Measurements from ENCODE around the gene PTPRN. TPM values are rescaled to one million over a fixed set of nuclear protein-coding genes. Genes with fewer than 3 reads are reported as not detected.

PTPRN gene
- polyA plus RNA-seq, 1 donor (not counting 4 experiments of a cell fraction or from before 2014, with no cell fraction given): not detected

- Histone ChIP-seq H2AFZ (ENCODE audit: control insufficient read depth, low read length) (no peak overlapping the region), H3K36me3 (ENCODE audit: control insufficient read depth in 2 of 2, extremely low read depth in 1 of 2, insufficient read depth in 2 of 2, low read length in 2 of 2) (no peaks in the 10 kb centered on the region), H4K20me1 (ENCODE audit: control insufficient read depth, extremely low read depth, insufficient read depth, low read length) (no peaks in the 10 kb centered on the region), H3K4me1 (ENCODE audit: control insufficient read depth, extremely low read depth, insufficient read depth, low read length) (peaks cover 22% of the 10 kb centered on the region), H3K9me1 (ENCODE audit: control insufficient read depth, extremely low read depth, insufficient read depth, low read length) (no peaks in the 10 kb centered on the region), H3K4me2 (ENCODE audit: control insufficient read depth, extremely low read depth, insufficient read depth, low read depth, low read length) (no peak overlapping the region), H3K79me2 (ENCODE audit: control insufficient read depth, insufficient read depth, low read length) (no peaks in the 10 kb centered on the region), H3K27ac (ENCODE audit: control insufficient read depth, insufficient read depth, low read length) (no peak overlapping the region), H3K4me3 (ENCODE audit: control insufficient read depth in 2 of 3, extremely low read depth in 1 of 3, insufficient read depth in 2 of 3, low read depth in 1 of 3, low read length in 3 of 3) (no peak overlapping the region), H3K9me3 (ENCODE audit: control insufficient read depth, low read depth, low read length) (no peaks in the 10 kb centered on the region), H3K9ac (ENCODE audit: control insufficient read depth, extremely low read depth, insufficient read depth, low read length) (no peak overlapping the region), H3K27me3 (ENCODE audit: control insufficient read depth, extremely low read depth, insufficient read depth, low read length) (no peaks in the 10 kb centered on the region)
- dilution Hi-C loops (cut with MboI; ENCODE audit: extremely low pct_ligation_motif_present, low sequenced_read_pairs): no loop called here
- FAIRE-seq (no peak), DNase-seq (ENCODE audit: low read depth, low spot score) (no peak)
- TF ChIP-seq, protein P1, sequence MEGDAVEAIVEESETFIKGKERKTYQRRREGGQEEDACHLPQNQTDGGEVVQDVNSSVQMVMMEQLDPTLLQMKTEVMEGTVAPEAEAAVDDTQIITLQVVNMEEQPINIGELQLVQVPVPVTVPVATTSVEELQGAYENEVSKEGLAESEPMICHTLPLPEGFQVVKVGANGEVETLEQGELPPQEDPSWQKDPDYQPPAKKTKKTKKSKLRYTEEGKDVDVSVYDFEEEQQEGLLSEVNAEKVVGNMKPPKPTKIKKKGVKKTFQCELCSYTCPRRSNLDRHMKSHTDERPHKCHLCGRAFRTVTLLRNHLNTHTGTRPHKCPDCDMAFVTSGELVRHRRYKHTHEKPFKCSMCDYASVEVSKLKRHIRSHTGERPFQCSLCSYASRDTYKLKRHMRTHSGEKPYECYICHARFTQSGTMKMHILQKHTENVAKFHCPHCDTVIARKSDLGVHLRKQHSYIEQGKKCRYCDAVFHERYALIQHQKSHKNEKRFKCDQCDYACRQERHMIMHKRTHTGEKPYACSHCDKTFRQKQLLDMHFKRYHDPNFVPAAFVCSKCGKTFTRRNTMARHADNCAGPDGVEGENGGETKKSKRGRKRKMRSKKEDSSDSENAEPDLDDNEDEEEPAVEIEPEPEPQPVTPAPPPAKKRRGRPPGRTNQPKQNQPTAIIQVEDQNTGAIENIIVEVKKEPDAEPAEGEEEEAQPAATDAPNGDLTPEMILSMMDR (optimal IDR thresholded peaks at IDR 0.05 in 1 of 3, IDR thresholded peaks at IDR 0.05 in 1 of 3, conservative IDR thresholded peaks at IDR 0.05 in 1 of 3; ENCODE audit: extremely low read depth in 1 of 3, insufficient read depth in 2 of 3, low read length in 3 of 3): no peak
- TF ChIP-seq EZH2 (IDR thresholded peaks at IDR 0.05; ENCODE audit: low read length): no peak
Observed at GRCh38 chr2:219291394-219291793, 17.8 kb downstream of the PTPRN start.

DNA sequence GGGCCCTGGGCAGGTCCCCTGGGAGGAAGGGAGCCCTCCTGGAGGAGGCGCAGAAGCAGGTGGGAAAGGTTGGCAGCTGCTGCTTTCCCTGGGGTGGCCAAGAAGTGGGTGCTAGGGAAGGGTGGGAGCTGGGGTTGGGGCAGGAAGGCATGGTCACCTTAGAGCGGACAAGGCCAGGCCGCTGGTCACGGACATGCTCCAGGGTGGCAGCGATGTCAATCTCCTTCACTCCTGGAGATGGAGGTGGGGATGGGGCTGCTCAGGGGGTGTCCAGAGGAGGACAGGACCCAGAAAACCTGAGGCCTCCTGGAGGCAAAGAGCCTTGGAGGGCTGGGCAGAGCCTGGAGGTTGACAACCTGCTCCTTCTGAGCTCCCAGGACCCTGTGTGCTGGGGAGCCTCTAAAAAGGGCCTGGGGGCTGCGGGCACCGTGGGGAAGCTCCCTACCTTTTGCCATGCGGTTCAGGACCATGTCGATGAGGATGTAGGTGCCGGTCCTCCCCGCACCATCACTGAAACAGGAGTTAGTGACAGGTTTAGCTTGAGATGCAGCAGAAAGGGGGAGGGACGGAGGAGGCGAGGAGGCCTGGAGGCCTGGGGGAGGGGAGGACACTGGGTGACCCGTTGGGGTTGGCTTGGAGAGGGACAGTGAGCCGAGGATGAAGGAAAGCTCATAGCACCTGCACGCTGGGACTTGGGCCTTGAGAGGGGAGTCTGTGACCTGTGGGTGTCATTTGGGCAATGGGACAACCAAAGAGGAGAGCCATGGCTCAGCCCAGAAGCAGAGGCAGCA lies 18.6 kb downstream of the PTPRN start:
- Histone ChIP-seq H3K9ac (ENCODE audit: control insufficient read depth, extremely low read depth, insufficient read depth, low read length) (no peak overlapping the region), H3K4me3 (ENCODE audit: control insufficient read depth in 2 of 3, extremely low read depth in 1 of 3, insufficient read depth in 2 of 3, low read depth in 1 of 3, low read length in 3 of 3) (no peak overlapping the region), H3K9me3 (ENCODE audit: control insufficient read depth, low read depth, low read length) (no peaks in the 10 kb centered on the region), H4K20me1 (ENCODE audit: control insufficient read depth, extremely low read depth, insufficient read depth, low read length) (no peaks in the 10 kb centered on the region), H3K36me3 (ENCODE audit: control insufficient read depth in 2 of 2, extremely low read depth in 1 of 2, insufficient read depth in 2 of 2, low read length in 2 of 2) (no peaks in the 10 kb centered on the region), H3K4me2 (ENCODE audit: control insufficient read depth, extremely low read depth, insufficient read depth, low read depth, low read length) (no peak overlapping the region), H3K79me2 (ENCODE audit: control insufficient read depth, insufficient read depth, low read length) (no peaks in the 10 kb centered on the region), H3K9me1 (ENCODE audit: control insufficient read depth, extremely low read depth, insufficient read depth, low read length) (no peaks in the 10 kb centered on the region), H3K27me3 (ENCODE audit: control insufficient read depth, extremely low read depth, insufficient read depth, low read length) (no peaks in the 10 kb centered on the region), H3K4me1 (ENCODE audit: control insufficient read depth, extremely low read depth, insufficient read depth, low read length) (peaks cover 28% of the 10 kb centered on the region), H2AFZ (ENCODE audit: control insufficient read depth, low read length) (no peak overlapping the region), H3K27ac (ENCODE audit: control insufficient read depth, insufficient read depth, low read length) (no peak overlapping the region)
- TF ChIP-seq, protein P1 (optimal IDR thresholded peaks at IDR 0.05 in 1 of 3, IDR thresholded peaks at IDR 0.05 in 1 of 3, conservative IDR thresholded peaks at IDR 0.05 in 1 of 3; ENCODE audit: extremely low read depth in 1 of 3, insufficient read depth in 2 of 3, low read length in 3 of 3): no peak
- TF ChIP-seq EZH2 (IDR thresholded peaks at IDR 0.05; ENCODE audit: low read length): no peak
- no peak for DNase-seq (ENCODE audit: low read depth, low spot score)
- dilution Hi-C loops (cut with MboI; ENCODE audit: extremely low pct_ligation_motif_present, low sequenced_read_pairs): no loop called here
- no peak for FAIRE-seq

Data from keratinocyte (primary cell).